GM21526 (cell line): ENCODE measurements around the gene NUAK1.

Source experiments
- ATAC-seq: cut with Tn5 transposase; IDR thresholded peaks from one replicate; pipeline ENCODE4 v1.9.1; 2021; ENCODE audit warnings: moderate library complexity; ENCODE audit not compliant: unreplicated experiment, low FRiP score

Gene NUAK1

DNA sequence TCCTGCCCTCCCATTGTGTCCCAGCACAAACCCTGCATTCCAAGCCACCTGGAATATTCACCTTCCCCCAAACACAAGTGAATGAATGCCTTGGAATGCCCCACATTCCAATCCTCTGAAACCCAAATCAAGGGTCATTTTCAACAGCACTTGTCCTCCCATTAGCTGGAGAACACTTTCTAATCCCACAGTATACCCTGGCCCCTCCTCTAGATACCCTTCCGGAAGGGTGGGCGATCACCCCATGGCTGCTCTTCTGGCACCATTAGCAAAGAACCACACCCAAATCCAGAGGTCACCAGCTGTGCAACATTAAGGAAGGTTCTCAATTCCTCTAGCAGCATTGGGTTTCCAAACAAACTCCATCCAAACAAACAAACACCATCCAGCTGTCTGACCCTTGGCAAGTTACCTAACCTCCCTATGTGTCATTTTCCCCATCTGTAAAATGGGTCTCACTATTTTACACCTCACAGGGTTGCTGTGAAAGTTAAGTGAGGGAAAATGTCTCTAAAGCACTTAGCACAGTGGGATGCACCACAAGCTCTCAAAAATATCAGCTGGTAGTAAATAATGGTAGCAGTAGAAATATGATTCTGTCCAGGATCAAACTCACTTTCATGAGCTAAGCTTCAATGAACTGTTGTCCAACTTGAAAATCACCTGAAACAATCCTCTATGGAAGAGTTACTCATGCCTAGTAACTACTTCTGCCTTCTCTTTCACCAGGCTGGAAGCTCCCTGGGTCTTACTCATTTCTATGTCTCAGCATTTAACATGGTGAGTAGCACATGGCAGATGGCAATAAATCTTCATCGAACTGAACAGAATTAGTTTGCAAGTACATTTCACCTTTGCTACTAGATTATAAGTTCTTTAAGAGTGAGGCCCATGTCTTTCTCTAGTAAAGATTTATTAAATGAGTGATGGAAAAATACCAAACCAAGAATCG, 5.3 kb downstream of the NUAK1 start:
- no peak for ATAC-seq

DNA sequence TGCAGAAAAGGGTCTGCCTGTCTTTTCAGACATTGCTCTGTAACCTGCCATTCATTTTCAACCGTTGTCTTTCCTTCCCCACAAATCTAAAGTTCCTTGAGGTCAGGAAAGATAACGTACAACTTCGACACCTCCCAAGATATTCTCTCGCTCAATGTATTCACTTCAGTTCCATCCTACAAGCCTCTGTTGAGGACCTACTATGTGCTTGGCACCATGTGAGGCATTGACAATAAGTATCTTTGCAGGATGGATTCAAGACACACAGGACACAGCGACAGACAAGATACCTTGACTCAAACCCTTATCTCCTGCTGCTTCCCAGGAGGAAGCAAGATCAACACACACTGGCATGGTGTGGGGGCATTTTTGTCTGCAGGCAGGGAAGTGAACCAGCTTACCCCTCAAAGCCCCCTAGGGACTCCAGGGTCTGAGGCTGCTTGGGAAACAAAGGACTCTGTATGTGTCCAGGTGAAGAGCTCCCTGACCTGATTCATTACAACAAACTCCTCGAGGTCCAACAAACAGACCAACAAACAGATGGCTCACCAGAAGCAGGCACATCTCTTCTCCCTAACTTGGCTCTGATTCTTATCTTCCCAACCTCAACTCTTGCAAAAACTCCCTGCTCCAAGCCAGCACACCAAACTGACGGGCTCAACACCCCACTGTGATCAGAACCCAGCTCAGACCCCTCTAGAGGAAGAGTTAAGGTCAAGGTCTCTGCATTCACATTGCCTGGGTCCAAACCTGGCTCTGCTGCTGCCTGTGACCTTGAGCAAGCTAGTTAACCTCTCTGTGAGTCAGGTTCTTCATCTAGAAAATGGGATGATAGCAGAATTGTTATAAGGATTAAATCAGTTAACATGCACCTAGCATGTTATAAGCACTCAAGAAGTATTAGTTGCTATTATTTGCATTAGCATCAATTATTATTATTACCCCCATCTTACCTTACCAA, 6.3 kb downstream of the NUAK1 start:
- ATAC-seq: no peak

DNA sequence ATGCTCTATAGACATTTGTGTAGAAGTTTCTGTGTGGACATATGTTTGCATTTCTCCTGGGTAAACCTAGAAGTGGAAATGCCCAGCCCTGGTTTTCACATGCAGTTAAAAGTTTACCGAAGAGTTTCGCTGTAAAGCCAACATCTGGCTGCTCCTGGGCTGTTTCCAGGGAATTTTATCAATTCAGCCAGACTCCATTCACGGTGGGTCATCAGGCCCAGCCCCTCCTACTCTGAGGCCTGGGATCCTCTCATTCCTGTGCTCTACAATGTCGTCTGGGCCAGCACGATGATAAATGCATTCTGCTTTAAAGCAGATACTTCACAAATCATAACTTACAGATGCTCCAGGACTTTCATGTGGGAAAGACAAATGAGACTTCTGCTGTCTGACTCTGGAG, 7.1 kb downstream of the NUAK1 start:
- no peak for ATAC-seq

DNA sequence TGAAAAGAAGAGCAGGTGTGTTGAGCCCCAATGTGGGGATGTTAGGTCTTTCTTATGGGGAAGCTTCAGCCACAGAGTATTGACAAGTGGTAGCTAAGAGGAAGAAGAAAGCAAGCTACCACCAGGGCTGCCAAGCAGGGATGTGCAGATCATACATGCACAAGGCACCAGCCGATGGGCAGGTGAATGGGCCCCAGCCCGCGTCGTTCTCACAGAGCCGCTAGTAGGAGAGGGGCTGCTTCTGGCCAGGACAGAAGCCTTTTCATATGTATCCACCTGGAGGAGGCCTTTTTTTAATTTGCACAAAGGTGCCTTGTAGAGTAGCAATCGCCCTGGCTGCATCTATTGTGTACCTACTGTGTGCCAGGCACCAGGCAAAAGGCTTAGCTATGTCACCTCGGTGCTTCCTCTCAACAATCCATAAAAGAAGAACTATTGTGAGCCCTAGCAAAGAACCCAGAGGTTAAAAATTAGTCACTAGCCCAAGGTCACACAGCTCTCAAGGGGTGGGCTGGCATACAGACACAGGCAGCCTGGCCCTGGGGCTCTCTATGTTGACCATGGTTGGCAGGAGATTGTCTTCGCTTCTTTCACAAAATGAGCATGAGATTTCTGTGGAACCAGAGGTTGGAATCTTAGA, 8.2 kb downstream of the NUAK1 start:
- ATAC-seq: no peak

DNA sequence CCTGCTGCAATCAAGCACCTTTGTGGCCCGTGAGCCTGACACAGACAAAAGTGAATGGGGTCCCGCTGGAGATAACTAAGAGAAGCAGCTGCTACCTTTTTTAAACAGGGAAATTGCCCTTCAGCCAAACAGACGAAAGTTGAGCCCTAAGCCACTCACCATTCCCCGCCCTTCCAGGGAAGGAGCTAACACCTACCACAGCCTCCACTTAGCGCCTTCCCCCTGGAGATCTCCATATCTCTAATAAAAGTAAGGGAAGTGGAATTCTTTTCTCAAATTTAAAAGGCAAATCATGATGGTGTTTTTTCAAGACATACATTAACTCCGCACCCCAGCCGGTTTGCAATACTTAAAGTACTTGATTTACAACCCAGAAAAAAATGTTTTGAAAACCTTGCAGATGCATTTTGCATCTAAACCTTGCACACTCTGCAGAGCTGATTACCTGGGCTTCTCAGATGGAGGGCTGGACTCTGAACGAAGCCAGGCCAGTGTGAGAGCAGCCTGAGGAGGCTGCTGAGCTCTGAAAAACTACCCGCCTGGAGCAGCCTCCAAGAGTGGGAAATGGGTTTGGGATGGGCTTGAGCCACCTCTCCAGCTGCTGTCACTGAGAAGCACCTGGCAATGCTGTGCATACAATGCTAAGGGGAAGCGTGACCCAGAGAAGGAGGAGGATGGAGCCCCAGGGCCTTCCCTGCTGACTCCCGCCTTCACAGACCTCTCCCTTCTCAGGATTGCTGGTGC, 10.0 kb downstream of the NUAK1 start:
- ATAC-seq: no peak

DNA sequence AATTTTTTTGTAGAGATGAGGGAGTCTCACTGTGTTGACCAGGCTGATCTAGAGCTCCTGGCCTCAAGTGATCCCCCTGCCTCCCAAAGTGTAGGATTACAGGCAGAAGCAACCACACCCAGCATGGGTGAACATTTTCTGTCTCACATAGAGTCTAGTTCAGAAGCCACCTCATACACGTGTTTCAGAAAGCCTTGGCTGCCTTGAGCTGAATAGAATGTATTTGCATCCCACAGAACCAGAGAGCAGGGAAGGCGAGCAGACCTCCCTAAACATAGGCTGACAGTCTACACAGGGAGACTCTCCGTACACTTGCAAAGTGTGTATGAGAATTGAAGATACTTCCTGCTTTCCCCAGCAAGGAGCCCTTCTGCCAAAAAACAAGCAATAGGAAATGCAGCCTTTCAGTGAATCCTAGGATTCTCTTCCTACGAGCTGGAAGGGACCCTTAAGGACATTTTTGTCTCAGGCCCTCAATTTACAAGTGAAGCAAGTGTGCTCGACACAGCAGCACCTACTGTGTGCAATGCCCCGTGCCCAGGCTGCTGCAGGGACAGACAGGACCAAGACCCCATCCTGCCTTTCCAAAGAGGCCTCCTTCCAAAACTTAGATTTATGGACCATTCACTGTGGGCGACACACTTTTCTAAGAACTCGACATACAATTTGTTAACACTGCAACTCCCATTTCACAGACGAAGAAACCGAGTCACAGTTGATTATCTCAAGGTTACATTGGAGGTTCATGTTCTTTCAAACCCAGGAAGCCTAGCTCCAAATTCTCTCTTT, 11.2 kb downstream of the NUAK1 start:
- no peak for ATAC-seq

DNA sequence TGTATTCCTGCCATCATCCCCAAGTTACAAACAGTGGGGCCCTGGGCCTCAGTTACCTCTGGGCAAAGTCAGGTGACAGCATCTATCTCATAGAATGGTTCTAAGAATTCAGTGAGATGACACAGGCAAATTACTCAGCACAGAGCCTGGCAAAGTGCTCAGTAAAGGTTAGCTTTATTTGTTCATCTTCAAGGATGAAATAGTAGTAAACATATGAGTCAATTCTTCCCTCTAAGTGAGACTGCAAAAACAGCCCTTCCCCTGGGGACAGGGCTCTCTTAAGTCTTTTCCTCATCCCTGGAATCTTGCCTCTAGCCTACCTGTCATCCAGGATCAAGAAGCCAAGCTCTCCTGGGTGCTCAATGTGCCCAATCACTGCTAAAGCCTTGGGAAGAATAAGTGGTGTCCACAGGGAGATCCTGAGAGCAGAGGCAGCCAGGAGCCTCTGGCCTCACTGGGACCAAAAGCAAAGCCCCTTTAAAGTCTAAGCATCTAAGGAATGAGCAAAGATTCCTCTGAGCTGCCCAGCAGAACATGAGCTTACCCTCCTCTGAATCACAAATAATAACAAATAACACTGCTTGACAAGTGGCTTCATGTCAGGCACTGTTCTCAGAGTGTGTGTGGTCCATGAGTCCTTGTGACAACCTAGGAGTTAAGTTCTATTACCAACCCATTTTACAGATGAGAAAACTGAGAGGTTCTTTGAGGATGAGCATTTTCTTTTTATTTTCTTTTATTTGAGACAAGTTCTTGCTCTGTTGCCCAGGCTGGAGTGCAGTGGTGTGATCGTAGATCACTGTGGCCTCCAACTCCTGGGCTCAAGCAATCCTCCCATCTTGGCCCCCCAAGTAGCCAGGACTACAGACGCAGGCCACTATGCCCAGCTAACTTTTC, 12.1 kb downstream of the NUAK1 start:
- no peak for ATAC-seq

DNA sequence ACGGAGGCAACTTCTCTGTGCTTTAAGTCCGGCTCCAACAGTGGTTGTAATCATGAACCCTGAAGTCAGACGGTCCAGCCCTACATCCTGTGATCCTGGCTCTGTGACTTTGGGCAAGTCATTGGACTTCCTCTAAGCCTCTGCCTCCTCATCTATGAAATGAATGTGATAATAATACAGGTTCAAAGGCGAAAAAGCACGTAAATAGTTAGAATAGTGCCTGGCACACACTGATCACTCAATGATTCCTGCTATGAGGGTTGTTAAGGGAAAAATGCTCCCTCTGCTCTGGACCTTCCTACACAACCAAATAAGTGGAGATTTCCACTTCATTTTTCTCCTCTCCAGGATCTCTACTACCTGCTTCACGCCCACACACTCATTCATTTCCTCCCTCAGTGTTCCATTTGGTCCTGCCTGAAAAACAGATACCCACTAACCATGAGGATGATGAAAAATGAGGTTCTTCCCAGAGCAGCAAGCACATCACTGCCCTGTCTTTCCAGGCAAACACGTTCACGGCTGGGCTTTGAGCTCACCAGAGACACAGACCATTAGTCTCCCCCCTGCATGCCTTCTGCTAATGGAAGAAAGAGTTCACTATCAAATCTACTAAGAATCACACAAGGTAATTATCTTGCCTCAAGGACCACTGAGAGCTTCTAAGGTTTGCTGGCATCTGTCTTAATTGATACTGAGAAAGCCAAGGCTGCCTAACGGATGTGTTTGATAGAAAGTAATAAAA, 13.2 kb downstream of the NUAK1 start:
- ATAC-seq: no peak

DNA sequence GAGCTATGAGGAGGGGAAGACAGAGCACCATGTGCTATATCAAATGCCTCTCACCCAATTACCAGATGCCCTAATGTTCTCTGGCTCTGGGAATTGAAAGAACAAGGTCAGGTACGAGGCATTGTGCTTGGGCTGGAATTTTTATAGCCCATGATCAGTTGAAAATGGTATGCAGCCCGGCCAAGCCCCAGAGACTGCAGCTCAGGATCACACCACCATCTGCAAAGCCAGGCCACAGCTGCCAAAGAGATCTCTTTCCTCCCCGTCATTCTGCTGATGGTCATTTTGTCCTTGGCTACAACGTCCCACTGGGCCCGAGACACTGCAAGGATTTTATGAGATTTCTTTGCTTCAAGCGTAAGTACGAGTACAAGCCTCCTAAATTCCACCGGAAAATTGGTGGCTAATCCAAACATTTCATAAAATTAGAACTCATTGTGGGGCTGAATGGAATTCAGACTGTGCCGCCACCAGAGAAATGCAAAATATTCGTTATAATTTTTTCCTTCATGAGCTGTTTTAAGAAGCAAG, 15.1 kb downstream of the NUAK1 start:
- no peak for ATAC-seq

DNA sequence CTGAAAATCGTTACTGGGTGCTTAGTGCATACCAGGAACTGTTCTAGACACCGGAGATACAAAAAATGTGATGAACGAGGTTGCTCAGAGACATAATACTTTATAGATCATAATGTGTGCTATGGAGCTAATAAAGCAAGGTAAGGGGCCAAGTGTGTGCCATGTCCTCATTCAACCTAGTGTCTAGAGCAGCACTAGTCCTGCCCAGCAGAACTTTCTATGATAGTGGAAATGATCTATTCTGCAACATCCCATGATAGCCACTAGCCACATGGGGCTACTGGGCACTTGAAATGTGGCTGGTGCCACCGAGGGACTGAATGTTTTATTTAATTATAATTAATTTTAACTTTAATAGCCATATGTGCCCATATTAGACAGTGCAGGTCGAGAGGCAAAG, 15.6 kb downstream of the NUAK1 start:
- ATAC-seq: no peak

DNA sequence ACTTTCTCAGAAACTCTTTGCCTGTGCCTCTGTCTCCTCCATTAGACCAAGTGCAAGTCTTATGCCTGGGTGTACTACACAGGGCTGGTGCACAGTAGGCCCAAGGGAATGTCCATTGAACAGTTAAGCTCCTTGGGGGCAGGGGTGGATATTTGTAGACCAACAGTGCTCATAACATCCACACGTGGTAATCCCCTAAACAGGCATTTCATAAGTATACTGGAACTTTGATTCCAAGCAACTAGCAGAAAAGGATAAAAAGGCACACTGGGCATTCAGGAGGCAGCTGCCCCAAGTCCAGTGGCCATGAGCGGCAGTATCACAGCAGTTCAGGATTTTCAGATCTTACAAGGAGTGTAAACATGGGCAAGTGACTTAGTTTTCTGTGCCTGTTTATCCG, 16.8 kb downstream of the NUAK1 start:
- ATAC-seq: no peak

DNA sequence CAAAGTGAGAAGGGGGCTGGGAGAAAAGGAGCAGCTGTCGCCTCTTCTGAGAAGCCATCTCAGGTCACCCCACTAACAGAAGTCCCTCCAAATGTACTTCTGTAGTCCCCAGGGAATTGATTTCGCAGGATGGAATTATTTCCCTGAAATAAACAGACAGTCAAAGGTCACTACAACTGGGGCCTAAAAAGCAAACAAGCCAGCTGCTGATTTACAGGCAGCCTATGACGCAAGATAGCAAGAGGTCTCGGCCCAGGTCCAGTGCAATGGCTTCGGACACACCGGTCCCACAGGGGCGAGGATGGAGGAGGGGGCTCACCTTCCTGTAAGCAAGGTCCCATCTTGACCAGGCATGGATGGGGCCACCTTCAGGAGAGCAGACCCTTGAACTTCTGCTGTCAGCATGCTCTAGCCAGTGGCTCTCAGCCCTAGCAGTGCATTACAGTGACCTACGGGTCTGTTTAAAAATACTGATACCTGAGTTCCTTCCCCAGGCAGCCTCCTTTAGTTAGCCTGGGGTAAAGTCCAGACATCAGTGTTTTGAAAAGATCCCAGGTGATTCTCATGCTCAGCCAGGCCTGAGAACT, 18.1 kb downstream of the NUAK1 start:
- ATAC-seq: no peak

DNA sequence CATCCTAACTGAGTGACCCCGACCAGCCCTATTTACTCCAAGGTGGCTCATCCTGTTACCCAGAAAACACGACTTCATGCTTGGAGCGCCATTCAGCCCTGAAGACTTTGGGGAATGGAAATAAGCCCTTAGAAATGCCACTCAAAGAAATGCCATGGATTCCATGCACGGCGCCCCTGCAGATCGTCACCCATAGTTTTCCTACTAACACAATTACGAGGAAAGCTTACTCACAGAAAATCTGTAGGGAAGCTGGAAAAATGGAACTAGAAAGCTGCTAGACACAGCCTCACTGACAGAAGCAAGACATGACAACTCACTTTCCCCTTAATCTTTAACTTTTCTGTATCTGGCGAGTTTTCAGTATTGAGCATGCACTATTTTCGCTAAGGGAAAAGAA, 19.5 kb downstream of the NUAK1 start:
- ATAC-seq: no peak

DNA sequence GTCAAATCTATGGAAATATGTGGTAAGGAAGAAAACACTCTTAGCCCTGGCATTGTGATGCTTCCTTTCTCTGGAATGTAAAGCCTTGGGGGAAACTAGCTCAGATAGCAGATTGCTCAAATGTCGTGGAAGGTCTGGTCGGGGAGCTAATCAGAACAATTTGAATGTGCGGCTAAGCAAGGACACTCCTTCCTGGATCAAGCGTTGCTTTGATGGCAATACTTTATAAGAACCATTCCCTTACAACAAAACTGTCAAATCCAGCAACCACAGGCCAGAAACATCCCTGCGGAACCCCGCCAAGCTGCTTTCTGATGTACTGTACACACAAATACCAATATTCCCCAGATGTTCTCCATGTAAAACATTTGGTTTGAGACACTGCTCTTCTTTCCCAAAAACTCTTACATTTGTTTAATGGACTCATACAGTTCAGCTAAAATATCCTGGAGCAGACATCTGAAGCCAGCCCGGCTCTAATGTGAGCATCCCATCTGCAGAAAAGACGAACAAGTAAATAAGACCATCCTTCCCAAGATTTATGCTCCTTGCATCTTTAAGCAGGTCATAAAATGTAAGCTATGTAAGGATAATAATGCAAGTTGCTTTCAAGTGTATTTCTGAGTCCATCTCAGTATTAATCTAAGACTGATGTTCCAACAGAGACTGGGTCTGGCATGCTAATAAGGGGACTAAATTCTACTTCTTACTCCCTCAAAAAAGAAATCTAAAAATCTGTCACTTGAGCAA, 20.2 kb downstream of the NUAK1 start:
- no peak for ATAC-seq

DNA sequence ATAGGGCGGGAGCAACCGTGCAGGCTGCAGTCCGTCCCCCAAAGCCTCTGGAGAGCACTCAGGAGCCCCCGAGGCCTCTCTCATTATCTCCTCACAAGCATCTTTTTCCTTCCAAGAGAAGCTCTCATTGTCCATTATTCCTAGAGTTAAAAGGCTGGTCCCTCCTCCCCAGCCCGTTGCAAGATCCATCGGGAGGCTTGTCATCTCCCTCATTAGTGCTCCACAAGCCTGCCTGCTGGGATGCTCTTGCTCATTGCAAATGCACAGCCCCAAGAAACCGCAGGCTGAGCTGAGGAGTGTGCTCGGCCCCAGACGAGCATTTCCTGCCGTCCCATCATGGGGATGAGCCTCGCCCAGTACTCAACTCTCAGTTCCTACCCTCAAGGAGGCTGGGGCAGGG, 23.3 kb downstream of the NUAK1 start:
- ATAC-seq: no peak

DNA sequence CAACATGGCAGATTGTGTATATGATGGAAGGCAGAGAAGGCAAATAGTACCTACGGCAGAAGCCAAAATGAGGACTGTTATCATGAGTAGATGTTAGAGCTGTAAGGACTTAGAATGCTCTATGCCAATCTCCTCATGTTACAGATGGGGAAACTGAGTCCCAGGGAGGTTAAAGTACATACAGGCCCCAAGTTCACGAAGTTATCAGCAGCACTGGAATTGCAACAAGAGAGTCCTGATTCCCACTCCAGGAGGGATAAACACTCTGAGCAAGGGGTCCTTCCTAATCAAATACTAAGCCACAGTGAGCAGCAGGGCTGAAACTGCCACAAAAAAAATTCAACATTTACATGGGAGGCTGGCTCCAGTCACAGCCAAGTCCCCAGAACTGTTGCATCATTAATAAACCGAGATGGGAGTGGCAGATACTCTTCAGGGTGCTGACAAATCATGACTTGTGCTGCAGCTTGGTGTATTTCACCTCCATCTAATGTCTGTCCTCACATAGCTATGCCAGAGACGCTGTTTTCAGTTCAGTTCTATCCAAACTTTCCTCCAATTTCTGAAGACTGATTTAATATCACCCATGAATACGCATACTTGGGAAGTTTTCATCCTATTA, 24.2 kb downstream of the NUAK1 start:
- ATAC-seq: no peak
